Posterior vena cava (tissue), 2 donors: ENCODE measurements around the gene CFAP221. TPM values are rescaled to one million over a fixed set of nuclear protein-coding genes. Genes with fewer than 3 reads are reported as not detected.

ENCODE experiments used
- DNase-seq: peaks from one replicate; pipeline ENCODE4 v3.0.0-alpha.2; 2020; ENCODE audit warnings: low spot score
- intact Hi-C, 2 donors: fragments of 100-400 bp; cut with DNase I; formaldehyde crosslinking; loops; one replicate each; pipeline versions ENCODE4 v1.14.1 to v1.14.2; 2022 to 2023
- total RNA-seq, 2 donors: library from RNA; stranded (reverse); fragmentation: NEBNext Ultra II Directional; extraction: Animal tissue kit (Norgen Biotek cat#: 25700); gene quantifications; one replicate each; pipeline ENCODE4 v1.2.1, GENCODE V29; 2021
- donor health status: DM: yes; HTN: yes; CAD: no.
- donor health status: DM: yes; HTN: yes; CAD: no.

Gene CFAP221
- total RNA-seq, 2 donors from 2014 or later = 3.2 to 3.4 TPM

DNA sequence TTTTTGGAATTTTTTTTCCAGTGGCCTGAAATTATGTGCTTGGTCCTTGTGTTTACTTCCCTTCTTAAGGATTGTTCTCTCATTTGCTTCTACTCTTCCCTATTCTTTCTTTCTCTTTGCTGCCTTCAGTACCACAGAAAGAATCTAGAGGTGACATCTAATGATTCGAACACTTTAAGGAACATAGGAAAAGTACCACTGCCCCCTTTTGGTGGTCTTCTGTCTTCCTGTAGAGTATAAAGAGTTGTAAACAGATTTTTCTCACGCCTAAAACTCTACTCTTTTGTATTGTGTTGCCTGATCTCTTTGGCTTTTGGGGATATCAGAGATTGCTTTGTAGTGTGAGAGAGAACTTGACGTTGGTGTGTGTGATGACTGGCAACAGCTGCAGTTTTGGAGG lies 13.0 kb upstream of the CFAP221 start:
- intact Hi-C loops = no loop called here
- DNase-seq = no peak

DNA sequence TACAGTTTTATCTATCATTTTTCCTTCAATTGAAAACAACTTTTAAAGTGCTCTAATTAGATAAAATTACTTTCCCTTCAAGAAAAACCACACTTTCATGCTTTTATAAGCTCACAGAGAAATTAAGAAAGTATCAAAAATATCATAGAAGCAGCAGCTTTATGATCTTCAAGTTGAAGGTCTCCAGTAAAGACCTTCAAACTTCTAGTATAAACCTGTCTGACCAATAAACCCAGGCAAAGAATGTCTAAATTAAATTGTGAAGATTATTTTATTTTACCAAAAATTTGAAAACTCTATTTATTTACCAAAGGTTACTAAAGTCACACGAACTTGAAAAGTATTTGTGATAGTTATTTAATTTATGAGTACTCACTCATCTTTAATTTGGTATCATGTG lies 10.7 kb upstream of the CFAP221 start:
- intact Hi-C loops = no loop called here
- DNase-seq = no peak

DNA sequence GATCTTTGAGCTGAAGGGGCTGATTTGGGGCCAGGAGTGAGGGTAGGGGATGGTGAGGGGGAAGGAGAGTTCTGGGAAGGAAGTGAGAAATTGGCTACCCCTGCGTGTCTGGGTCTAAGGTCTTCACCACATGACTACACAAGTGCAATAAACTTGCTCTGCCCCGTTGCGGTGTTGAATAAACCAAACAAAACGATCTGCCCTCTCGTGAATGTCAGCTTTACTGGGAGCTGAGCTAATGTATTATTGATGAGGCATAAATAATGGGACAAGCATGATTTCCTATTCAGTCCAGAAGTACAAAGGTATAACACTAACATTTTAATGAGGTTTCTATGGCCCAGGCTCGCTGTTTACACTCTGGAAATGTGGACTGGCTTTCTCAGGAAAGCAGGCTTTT lies 8.0 kb upstream of the CFAP221 start:
- intact Hi-C loops = no loop called here
- DNase-seq = no peak

DNA sequence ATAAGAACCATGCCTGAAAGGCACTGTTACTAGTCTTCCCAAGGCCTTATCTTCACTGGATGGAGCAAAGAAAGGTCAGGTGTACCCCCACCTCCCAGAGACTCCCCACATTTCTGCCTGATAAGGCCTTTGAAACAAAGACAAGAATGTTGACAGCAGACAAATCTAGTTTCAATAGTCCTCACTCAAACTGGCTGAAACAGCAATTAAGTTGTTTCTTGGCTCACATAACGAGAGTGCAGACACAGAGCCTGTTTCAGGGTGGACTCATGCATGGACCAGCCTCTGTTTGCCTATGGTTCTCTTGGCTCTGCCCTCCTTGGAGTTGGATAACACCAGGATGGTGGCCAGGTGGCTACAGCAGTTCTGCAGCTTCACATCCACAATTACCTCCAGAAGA lies 7.5 kb upstream of the CFAP221 start:
- intact Hi-C loops = no loop called here
- no peak for DNase-seq

DNA sequence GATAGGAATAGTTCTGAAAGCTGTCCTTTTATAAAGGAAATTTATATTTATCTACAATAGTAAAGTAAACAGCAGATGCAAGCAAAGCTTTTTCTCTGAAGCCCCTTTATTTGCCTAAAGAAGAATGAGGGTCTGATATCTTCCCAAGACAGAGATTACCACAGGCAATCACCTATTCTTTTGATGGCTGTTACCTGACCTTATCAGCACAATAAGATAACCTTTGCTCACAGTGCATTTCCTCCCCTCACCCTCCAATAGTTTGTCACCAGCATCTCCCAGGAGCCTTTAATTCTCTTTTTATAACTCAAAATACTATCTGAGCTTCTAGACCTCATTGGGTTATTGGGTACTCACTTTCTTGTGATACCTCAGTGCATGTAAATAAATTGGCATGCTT lies 6.5 kb upstream of the CFAP221 start:
- intact Hi-C loops = no loop called here

DNA sequence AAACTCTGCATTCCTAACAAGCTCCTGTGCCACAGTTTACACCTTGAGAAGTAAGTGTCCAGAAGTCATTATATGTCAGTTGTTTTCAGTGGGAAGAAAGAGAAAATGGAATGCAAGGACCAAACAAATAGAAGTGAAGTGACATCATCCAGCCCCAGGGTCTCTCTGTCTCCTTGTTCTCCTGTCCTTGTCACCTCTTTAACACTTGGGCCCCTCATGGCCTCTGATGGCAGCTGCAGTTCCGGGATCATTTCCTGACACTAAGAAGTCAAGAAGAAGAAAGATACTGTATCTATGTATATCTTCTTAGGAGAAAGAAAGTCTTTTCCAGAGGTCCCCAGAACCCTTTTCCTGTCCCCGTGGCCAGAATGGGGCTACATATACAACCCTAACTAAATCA lies 2.8 kb upstream of the CFAP221 start:
- intact Hi-C loops = no loop called here
- no peak for DNase-seq

More for the DNA sequence above, 6.5 kb upstream of the CFAP221 start:
- no peak for DNase-seq

DNA sequence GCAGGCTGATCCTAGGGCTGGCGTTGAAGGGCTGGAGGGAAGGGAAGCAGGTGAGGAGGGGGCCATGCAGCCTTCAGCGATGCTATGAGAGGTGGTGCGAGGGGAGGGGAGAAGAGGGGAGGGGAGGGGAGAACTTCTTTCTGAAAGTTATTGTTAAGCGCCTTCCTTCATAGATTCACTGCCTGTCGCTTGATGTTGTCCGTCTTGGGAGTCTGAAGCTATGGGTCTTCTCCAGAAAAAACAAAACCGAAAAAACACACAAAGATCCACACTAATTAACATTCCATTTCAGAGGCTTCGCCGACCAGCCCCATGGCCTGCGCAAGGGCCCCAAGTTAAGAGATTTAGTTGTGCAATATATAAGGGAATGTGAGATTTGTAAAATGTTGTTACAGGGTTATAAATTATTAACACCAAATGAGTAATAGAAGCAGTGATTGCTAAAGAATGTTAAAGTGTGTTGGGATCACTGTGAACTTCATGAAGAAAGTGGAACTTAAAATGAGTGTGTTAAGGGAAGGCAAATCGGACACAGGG lies 758 bp downstream of the CFAP221 start:
- intact Hi-C loops = no loop called here
- DNase-seq = no peak

DNA sequence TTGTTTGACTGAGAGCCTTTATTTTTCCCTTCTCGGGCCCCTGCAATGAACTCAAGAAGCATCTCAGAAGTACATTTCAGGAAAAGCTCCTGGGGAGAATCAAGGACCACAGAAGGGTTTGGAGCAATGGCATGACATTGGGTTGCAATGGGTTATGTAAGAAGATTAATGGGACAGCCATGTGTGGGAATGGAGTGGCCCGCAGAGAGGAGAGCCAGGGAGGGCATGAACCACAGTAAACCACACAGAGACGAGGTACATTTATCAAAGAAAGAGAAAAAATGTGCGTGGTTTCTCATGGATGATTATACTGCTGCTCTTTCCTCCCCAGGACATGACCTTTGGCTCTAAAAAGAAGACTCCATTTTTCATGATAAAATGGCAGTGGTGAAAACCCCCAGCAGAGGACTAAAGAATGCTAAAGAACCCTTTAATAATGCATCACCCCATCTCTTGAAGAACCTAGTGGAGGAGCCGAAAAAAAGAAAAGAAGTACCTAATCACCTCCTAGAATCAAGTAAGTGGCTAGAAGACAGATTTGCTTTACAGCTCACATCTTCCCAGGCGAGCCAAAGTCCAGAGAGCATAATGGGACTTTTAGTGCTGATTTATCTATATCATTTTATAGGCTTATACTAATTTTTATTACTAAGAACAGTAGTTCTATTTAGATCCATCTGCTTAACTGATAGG lies 1.7 kb downstream of the CFAP221 start:
- intact Hi-C loops = no loop called here
- no peak for DNase-seq

DNA sequence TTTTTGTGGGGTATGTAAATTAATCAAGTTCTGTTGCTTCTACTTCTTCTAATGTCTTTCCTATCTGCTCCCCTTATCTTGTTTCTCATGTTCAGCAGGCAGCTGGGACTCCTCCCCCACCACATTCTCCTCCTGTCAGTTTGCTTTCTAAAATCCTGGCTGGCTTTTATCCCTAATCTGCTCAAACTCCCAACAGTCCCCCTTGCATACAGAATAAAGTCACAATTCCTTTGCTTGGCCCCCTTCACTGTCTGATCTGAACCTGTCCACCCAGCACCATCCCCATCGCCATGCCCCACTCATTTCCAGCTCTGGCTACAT lies 2.2 kb downstream of the CFAP221 start:
- DNase-seq = no peak
- intact Hi-C loops = no loop called here

DNA sequence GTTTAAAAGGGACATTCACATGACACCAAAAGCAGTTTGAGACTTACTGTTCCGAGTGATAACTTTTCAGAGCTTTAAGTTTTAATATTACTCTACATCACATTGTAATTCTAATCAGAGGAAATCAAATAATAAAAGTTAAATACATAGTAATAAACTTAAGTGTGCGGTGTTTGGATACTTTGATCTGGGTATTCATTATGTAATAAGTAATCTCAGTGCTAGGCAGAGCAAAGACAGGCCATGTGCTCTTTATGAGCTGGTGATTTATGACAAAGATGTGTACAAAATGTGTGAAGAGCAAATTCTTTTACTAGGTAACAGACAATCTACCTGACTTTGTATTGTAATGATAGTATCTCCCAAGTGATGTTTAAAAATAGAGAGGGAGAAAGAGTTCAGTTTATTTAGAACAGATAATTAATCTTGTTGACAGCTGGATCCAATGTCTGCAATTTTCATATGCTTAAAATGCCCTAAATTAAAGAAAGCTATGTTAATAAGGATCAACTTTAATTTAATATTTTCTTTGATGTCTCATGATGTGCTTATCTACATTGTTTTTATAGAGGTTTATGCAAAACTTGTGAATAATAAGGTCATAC lies 4.4 kb downstream of the CFAP221 start:
- intact Hi-C loops = loop anchor here in 1 of 2 donors (2.0 kb wide), 1 partner anchor 26 kb away; no protein-coding TSS in a partner anchor
- DNase-seq = no peak

DNA sequence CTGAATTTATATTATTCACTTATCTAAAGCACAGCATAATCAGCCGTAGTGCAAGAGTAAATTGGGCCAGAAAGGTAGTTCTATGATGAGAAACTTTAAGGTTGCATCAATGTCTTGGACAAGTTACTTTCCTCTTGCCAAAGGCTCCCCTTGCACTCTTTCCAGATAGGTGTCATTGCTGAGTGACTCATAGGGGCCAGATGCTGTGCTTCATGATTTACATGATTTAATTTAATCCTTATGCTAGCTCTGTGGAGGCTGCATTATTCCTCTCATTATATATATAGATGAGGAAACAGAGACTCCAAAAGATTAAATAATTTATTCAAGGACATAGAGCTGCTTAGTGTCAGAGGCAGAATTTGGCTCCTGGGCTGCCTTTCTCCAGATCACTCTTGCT lies 5.0 kb downstream of the CFAP221 start:
- DNase-seq = no peak
- intact Hi-C loops = loop anchor here in 1 of 2 donors (2.0 kb wide), 1 partner anchor 26 kb away; no protein-coding TSS in a partner anchor

DNA sequence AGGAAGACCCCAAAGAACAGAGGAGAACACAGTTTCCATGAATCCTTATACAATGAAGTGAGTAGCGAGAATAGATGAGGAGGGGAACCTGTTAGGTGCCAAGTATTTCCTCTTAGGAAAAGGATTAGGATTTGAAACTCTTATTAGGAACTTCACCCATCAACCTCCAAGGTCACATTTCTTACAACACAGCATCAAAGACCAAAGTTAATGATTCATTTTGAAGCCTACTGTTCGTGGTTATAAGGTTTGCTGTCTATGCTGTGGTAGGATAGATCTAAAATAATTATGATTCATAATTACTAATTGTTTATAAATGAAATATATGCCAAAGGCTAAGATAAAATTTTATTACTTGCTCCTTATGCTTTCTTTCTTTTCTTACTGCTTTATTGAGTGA lies 6.1 kb downstream of the CFAP221 start:
- no peak for DNase-seq
- intact Hi-C loops = no loop called here

DNA sequence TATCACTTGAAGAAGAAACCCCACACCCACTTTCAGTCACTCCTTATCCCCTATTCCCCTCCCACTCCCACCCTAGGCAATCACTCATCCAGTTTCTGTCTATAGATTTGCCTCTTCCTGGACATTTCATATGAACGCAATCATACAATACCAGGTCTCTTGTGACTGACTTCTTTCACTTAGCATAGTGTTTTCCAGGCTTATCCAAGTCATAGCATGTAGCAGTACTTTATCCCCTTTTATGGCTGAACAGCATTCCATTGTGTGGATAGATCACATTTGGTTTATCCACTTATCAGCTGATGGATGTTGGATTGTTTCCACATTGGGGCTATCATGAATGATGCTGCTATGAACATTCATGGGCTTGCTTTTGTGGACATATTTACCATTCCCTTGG lies 6.6 kb downstream of the CFAP221 start:
- no peak for DNase-seq
- intact Hi-C loops = no loop called here

DNA sequence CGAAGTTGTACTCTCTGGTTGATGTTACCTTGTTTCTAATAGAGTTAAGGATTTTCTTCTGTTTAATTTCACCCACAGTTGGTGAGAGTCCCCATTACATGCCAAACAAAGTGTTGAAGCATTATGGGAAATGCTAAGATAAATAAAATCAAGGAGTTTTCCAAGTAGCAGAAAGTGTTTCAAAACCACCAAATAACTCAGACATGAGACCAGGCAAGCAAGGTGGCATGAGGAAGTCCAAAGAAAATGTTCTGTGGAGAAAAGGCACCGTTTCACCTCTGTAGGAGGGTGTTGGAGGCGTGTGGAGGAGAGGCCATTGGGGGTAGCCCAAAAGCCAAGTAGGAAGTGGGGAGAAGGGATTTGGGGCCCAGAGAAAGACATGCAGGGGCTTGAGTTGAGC lies 8.7 kb downstream of the CFAP221 start:
- intact Hi-C loops = no loop called here
- no peak for DNase-seq

DNA sequence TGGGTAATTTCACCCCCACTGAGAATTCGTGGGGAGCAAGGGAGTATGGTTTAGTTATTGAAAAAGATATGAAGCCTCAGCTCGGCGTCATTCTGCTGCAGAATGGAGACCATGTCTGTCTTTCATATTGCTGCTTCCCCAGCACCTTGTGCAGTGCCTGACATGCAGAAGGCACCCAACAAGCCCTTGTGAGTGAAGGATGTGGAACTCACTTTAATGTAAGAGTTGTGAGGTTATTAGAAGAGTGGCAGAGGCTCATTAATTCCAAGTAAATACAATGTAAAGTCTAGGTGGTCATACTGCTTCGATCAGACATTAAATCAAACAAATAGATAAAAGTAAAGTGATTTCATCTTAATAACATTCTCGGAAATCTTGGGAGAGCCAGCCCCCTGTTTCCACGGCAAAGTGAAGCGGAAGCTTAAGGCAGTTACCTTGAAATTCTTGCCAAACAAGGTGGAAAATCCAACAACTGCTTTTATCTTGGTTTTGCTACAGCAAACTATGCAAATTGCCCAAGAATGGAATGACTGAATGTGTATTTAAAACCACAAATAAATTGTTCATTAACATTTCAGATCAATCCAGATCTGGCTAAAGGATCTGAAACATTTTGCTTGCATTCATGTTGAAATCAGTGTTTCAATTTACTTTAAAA lies 9.6 kb downstream of the CFAP221 start:
- intact Hi-C loops = no loop called here
- no peak for DNase-seq

DNA sequence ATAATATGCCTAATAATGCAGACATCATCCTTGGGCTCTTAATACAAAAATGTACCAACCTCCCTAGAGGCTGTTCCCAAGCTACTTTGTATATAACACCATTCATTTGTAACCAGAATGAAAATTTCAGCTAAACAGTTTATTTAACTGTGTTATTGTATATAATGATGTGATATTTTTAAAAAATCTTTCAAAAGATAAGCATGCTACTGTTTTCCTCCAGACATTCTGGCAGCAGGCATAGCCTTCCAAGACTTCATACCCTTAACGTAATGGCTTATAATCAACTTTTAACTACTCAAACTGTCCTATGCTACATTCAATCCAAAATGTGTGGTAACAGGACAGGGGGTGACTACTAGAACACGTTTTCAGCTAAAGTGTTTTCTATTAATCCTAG lies 21.2 kb downstream of the CFAP221 start:
- intact Hi-C loops = no loop called here
- no peak for DNase-seq

DNA sequence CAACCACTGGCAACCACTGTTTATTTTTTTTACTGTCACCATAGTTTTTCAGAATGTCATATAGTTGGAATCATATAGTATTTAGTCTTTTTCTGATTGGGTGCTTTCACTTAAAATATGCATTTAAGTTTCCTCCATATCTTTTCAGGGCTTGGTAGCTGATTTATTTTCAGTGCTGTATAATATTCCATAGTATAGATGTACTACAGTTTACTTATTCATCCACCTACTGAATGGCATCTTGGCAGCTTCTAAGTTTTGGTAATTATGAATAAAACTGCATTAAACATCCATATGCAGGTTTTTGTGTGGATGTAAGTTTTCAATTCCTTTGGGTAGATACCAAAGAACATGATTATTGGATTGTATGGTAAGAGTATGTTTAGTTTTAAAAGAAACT lies 23.0 kb downstream of the CFAP221 start:
- DNase-seq = no peak
- intact Hi-C loops = no loop called here

DNA sequence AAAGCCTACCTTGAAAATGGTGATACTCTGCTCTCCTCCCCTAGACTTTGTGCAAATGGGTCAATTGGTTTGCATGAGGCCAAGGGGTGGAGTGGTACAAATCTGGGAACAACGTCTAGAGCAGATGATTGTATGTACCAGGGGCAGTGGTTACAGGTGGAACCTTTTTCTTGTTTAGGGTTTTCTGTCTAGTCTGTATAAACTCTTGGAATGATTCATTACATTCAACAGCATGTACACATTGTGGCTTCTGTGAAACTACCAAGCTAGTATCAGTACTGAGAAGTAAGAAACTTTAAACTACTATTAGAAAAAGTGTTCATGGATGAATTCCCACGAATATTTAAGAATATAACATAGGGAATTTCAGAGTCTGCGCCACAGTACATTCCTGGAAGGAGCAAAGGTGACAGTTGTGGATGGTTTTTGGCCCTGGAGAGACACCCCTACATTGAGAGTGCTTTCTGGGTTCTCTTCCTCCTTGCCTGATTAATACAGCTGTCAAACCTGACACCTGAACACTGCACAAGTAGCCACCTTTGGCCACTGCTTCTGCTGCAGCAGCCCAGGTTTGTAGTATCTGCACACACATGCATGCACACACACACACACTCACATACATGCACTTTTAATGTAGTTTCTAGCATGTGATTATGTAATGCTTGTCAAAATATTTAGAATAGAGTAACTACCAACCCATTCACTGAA lies 30.0 kb downstream of the CFAP221 start:
- intact Hi-C loops = no loop called here
- DNase-seq = no peak

DNA sequence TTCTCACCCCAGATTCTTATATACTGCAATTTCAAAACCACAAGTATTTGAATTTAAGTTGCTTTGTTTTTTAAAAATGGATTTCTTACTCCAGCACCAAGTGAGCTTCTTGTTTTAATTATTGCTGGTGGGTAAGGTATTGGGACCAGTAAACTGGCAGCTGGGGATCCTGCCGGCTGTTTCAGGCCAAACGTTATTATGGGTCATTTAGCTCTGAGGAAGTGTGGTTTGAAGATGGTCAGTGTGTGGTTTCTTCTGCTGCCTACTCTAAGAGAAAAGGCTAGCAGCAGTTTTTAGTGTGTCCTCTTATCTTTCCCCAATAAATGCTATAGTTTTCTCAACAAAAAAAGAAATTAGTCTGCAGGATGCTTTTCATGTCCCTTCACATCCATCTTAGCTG lies 30.6 kb downstream of the CFAP221 start:
- intact Hi-C loops = no loop called here

DNA sequence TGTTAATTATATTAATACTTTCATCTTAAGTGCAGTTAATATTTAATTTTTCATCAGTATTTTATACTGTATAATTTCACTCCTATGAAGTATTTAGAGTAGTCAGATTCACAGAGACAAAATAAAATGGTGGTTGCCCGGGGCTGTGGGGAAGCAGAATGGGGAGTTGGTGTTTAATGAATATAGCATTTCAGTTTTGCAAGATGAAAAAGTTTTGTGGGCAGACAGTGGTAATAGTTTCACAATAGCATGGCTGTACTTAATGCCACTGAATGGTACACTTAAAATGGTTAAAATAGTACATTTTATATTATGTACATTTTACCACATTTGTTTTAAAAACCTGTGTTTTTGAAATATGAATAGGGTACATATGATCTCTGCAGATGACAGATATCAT lies 31.2 kb downstream of the CFAP221 start:
- intact Hi-C loops = no loop called here
- DNase-seq = no peak

More for the DNA sequence above, 30.6 kb downstream of the CFAP221 start:
- no peak for DNase-seq
